Stomach smooth muscle (tissue), 2 donors: ENCODE data around the gene RFPL3.
"Not testable (repeated sequence)": the region's sequence is repeated elsewhere in the genome, so short reads cannot be mapped to it uniquely, and the experiment has no call there.

ENCODE experiments used
- H3K27ac ChIP-seq: one replicate; pipeline ENCODE4 v1.7.0; 2013; ENCODE audit warnings: mild to moderate bottlenecking, low read length, inconsistent platforms
- H3K27me3 ChIP-seq, 2 donors: one replicate each; pipeline ENCODE4 v1.7.0; 2013; ENCODE audit warnings: low read length in 2 of 2; ENCODE audit not compliant: insufficient read depth in 2 of 2, control insufficient read depth in 1 of 2
- H3K36me3 ChIP-seq, 2 donors: one replicate each; pipeline ENCODE4 v1.7.0; 2013; ENCODE audit warnings: low read length in 2 of 2; ENCODE audit not compliant: control insufficient read depth in 2 of 2, insufficient read depth in 2 of 2
- H3K4me1 ChIP-seq: one replicate; pipeline ENCODE4 v1.7.0; 2013; ENCODE audit warnings: low read length; ENCODE audit not compliant: control insufficient read depth, insufficient read depth
- H3K4me3 ChIP-seq, 2 donors: one replicate each; pipeline ENCODE4 v1.7.0; 2013; ENCODE audit warnings: low read length in 2 of 2
- H3K9ac ChIP-seq, 2 donors: one replicate each; pipeline ENCODE4 v1.7.0; 2013; ENCODE audit warnings: low read length in 2 of 2, mild to moderate bottlenecking in 1 of 2
- H3K9me3 ChIP-seq, 2 donors: one replicate each; pipeline ENCODE4 v1.7.0; 2013; ENCODE audit warnings: low read length in 2 of 2; ENCODE audit not compliant: control insufficient read depth in 2 of 2
- donor health status: healthy.
- donor health status: Pancreatic carcinoma.

Gene RFPL3

DNA sequence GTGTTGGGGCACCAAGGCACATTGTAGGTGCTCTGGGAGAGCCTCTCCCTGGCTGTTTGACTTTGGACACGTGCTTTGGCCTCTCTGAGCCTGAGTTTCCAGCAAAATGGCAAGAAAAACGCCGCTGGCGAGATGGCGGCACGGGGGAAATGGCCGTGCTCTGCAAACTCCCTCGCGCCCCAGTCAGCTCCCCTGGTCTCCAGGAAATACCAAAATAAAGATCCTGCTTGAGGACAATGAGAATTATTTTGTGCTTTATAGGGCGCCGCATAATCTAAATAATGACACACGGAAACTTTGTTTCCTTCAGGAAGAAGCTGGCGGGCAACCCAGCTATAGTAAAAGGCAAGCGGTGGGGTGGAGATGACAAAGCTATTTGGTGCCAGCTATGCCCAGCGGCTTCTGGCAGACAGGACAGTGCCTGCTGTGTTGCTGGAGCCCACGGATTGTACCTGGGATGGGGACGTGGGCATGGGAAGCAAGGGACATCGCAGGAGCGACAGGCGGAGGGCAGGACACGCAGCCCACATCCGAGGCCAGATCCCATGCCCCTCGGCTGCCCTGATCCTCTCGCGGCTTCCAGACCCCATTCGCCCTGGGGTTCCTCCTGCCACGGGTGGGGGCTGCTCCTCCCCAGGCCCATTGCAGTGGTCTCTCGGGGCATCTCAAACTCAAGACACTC, 26.3 kb upstream of the RFPL3 start:
- Histone ChIP-seq H3K27me3 (peaks cover 2 to 8% of the 10 kb centered on the region in 2 donors), H3K27ac (no peak overlapping the region), H3K4me1 (no peaks in the 10 kb centered on the region), H3K4me3 (no peak overlapping the region), H3K9ac (no peak overlapping the region), H3K9me3 (no peaks in the 10 kb centered on the region), H3K36me3 (no peaks in the 10 kb centered on the region)

DNA sequence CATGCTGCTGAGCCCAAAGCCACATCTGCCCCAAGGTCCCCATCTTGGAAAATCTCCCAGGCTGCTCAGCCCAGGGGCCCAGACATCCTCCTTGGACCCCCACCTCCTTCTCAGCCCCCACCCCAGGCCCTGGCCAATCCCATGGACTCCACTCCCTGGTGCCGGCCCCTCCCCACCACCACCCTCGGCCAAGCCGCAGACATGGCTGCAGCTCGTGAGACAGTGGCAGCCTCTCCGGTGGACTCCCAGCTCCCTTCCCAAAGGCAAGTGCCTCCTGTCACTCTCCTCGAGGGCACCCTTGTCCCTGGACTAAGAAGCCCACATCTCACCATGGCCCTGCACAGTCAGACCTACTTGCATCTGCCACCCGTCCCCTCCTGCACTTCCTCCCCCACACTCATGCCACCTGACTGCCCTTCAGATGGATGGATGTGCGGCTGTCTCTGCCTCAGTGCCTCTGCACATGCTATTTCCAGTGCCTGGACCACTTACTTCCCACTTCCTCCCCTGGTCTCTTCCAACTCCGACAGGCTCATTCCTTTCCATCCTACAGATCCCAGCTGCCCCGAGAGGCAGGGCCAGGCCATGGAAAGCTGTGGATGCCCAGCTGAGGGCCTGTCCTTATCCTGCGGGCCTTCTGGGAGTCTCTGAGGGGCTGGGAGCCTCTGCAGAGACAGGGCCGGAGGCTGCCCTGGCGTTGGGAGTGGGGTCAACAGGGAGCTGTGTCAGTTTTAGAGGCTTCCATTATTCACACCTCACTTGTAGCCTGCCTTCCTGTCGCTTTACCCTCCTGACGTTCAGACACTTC, 25.5 kb upstream of the RFPL3 start:
- no peak overlapping the region for H3K27ac ChIP-seq
- peaks cover 2 to 8% of the 10 kb centered on the region in 2 donors for H3K27me3 ChIP-seq
- no peaks in the 10 kb centered on the region for H3K9me3 ChIP-seq
- no peak overlapping the region for H3K4me3 ChIP-seq
- H3K9ac ChIP-seq: no peak overlapping the region
- no peaks in the 10 kb centered on the region for H3K36me3 ChIP-seq
- H3K4me1 ChIP-seq: no peaks in the 10 kb centered on the region

GRCh38 chr22:32333141-32333768, 24.4 kb upstream of the RFPL3 start:
- Histone ChIP-seq H3K9me3 (no peaks in the 10 kb centered on the region), H3K4me1 (no peaks in the 10 kb centered on the region), H3K27me3 (peaks cover 2 to 8% of the 10 kb centered on the region in 2 donors), H3K36me3 (no peaks in the 10 kb centered on the region), H3K27ac (no peak overlapping the region), H3K4me3 (no peak overlapping the region), H3K9ac (no peak overlapping the region)

GRCh38 chr22:32333769-32334659, 23.7 kb upstream of the RFPL3 start:
- Histone ChIP-seq H3K36me3 (no peaks in the 10 kb centered on the region), H3K4me1 (no peaks in the 10 kb centered on the region), H3K9me3 (no peaks in the 10 kb centered on the region), H3K27me3 (peaks cover 2 to 8% of the 10 kb centered on the region in 2 donors), H3K4me3 (no peak overlapping the region), H3K27ac (no peak overlapping the region), H3K9ac (no peak overlapping the region)

- no peaks in the 10 kb centered on the region for H3K9me3 ChIP-seq
- no peak overlapping the region for H3K4me3 ChIP-seq
- H3K36me3 ChIP-seq: no peaks in the 10 kb centered on the region
- no peaks in the 10 kb centered on the region for H3K4me1 ChIP-seq
- H3K9ac ChIP-seq: no peak overlapping the region
- no peak overlapping the region for H3K27ac ChIP-seq
- H3K27me3 ChIP-seq: peaks cover 2 to 12% of the 10 kb centered on the region in 2 donors
These were observed 22.9 kb upstream of the RFPL3 start for GRCh38 chr22:32334660-32335365.

GRCh38 chr22:32335471-32335870, 22.2 kb upstream of the RFPL3 start:
- no peaks in the 10 kb centered on the region for H3K4me1 ChIP-seq
- H3K9ac ChIP-seq: no peak overlapping the region
- peaks cover 6 to 16% of the 10 kb centered on the region in 2 donors for H3K27me3 ChIP-seq
- H3K36me3 ChIP-seq: no peaks in the 10 kb centered on the region
- H3K27ac ChIP-seq: no peak overlapping the region
- H3K4me3 ChIP-seq: no peak overlapping the region
- no peaks in the 10 kb centered on the region for H3K9me3 ChIP-seq

DNA sequence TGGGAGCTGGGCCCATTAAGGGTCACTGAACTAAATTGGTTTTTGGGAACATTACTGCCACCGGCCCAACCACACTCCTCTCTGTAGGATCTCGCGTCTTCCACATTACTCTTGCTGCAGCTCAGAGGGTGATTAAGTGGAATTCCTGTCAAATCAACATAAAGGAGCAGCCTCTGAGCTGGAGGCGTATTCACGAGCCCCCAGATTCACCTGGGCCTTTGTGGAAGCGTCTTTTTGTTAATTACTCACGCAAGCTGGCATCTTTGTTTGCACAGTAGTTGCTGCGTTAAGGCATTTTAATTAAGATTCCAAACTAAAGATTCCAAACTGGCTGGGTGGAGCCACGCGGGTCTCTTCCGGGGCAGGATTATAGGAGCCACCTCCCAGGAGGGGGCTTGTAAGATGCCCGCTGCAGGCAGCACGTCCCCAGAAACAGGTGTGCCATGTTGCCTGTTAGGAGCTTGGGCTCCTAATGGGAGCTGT, 21.5 kb upstream of the RFPL3 start:
- no peaks in the 10 kb centered on the region for H3K4me1 ChIP-seq
- H3K9ac ChIP-seq: no peak overlapping the region
- no peak overlapping the region for H3K27ac ChIP-seq
- H3K36me3 ChIP-seq: no peaks in the 10 kb centered on the region
- H3K27me3 ChIP-seq: peaks cover 6 to 19% of the 10 kb centered on the region in 2 donors
- H3K9me3 ChIP-seq: no peaks in the 10 kb centered on the region
- no peak overlapping the region for H3K4me3 ChIP-seq

DNA sequence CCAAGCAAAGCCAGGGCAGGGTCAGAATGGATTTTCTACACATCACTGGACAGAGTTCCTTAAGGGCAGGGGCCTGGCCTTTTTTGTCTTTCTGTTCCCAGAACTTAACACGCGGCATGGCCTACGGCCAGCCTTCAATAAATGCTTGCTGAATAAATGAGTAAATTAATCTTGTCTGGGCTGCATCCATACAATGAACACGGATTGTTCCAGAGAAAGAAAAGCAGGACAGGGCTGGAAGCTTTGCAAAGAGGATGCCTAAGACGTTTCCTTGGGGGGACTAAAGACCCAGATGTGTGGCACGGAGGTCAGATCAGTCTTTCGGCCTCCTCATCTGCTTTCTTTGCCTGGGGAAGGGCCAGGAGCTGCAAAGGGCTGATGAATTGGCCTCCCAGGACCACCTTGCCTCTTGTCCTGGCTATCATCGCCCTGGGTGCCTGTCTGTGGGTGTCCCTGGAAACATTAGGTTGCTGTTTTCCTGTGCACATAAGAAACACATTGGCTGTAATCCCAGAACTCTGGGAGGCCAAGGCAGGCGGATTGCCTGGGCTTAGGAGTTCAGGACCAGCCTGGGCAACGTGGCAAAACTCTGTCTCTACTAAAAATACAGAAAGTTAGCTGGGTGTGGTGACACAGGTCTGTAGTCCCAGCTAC, 20.8 kb upstream of the RFPL3 start:
- Histone ChIP-seq H3K4me3 (no peak overlapping the region), H3K4me1 (no peaks in the 10 kb centered on the region), H3K9ac (no peak overlapping the region), H3K27ac (no peak overlapping the region), H3K9me3 (no peaks in the 10 kb centered on the region), H3K36me3 (no peaks in the 10 kb centered on the region), H3K27me3 (peaks cover 6 to 19% of the 10 kb centered on the region in 2 donors)

DNA sequence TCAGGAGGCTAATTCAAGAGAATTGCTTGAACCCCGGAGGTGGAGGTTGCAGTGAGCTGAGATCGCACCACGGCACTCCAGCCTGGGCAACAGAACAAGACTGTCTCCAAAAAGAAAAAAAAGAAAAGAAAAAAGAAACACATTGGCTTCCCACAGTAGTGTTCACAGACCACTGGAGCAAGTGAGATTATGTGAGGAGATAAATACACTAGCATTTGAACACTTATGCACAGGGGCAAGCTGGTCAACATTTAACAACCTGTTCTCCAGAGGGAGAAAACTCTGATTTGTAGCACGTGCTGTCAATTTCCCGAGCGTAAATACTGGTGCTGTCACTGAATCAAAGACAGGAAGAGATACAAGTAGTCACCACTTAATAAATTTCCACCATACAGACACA, 20.2 kb upstream of the RFPL3 start:
- H3K36me3 ChIP-seq, H3K9ac ChIP-seq, H3K4me3 ChIP-seq, H3K9me3 ChIP-seq, H3K4me1 ChIP-seq, H3K27ac ChIP-seq: not testable (repeated sequence)
- peaks cover 6 to 19% of the 10 kb centered on the region in 2 donors for H3K27me3 ChIP-seq
